Activated CD8-positive, alpha-beta T cell treated with anti-CD3 and anti-CD28 coated beads for 36 hours (primary cell): ENCODE results near the gene DPH6. TPM values are rescaled to one million over a fixed set of nuclear protein-coding genes. Genes with fewer than 3 reads are reported as not detected.
"Not testable (repeated sequence)": the region's sequence is repeated elsewhere in the genome, so short reads cannot be mapped to it uniquely, and the experiment has no call there.

ENCODE experiments used
- ATAC-seq: fragments of 200-7000 bp; cut with Tn5 transposase; one replicate; pipeline ENCODE4 v1.10.0; 2021; ENCODE audit warnings: mild to moderate bottlenecking, moderate library complexity
- CTCF ChIA-PET: fragments of 350-600 bp; sonication (Branson Sonifier 250); formaldehyde crosslinking; loops from one replicate; lab custom pipeline; 2021; ENCODE audit warnings: antibody characterized with exemption; lab: Charles Lee
- POLR2A ChIA-PET: fragments of 350-600 bp; sonication (Branson Sonifier 250); formaldehyde crosslinking; loops from one replicate; lab custom pipeline; 2021; ENCODE audit warnings: antibody characterized with exemption; lab: Charles Lee
- DNase-seq: peaks from one replicate; pipeline ENCODE4 v3.0.0-alpha.2; 2020
- H3K27ac Mint-ChIP-seq: one replicate; pipeline ENCODE4 v1.8.0; 2021; ENCODE audit warnings: mild to moderate bottlenecking, mixed read lengths
- H3K27me3 Mint-ChIP-seq: one replicate; pipeline ENCODE4 v1.8.0; 2021; ENCODE audit warnings: mixed read lengths
- H3K36me3 Mint-ChIP-seq: one replicate; pipeline ENCODE4 v1.8.0; 2021; ENCODE audit warnings: low read depth, mixed read lengths
- H3K4me1 Mint-ChIP-seq: one replicate; pipeline ENCODE4 v1.8.0; 2021; ENCODE audit warnings: low read depth, mixed read lengths
- H3K4me3 Mint-ChIP-seq: one replicate; pipeline ENCODE4 v1.8.0; 2021; ENCODE audit warnings: mild to moderate bottlenecking, moderate library complexity, mixed read lengths
- H3K9me3 Mint-ChIP-seq: one replicate; pipeline ENCODE4 v1.8.0; 2021; ENCODE audit warnings: mixed read lengths
- CTCF ChIP-seq: fragments of 200-600 bp; IDR thresholded peaks from one replicate; pipeline ENCODE4 v1.8.0; 2022; ENCODE audit warnings: antibody characterized with exemption, mild to moderate bottlenecking
- intact Hi-C: fragments of 100-400 bp; cut with micrococcal nuclease; formaldehyde crosslinking; loops from one replicate; pipeline ENCODE4 v1.10.0; 2022
- total RNA-seq, 2 experiments: library from RNA; stranded (reverse); gene quantifications; one replicate each; pipeline ENCODE4 v1.2.3, GENCODE V29; 2021

The DPH6 gene
- total RNA-seq, 2 experiments from 2014 or later: 12.0 to 12.9 TPM

GRCh38 chr15:35397027-35397426 is 148.9 kb downstream of the DPH6 start:
- intact Hi-C loops: no loop called here
- no peak for ATAC-seq
- ChIA-PET CTCF (interaction anchor here (1.7 kb wide), 1 partner anchor 47 kb away, joined by 5 read pairs; no protein-coding TSS in a partner anchor), POLR2A (no interaction called here)
- no peak for TF ChIP-seq CTCF
- H3K4me1 Mint-ChIP-seq: no peaks in the 10 kb centered on the region
- H3K9me3 Mint-ChIP-seq: peaks cover 2% of the 10 kb centered on the region
- H3K27me3 Mint-ChIP-seq: no peaks in the 10 kb centered on the region
- H3K27ac Mint-ChIP-seq: no peak overlapping the region
- H3K36me3 Mint-ChIP-seq: peaks cover 8% of the 10 kb centered on the region
- no peak for DNase-seq
- H3K4me3 Mint-ChIP-seq: no peak overlapping the region

GRCh38 chr15:35394416-35394815 is 151.5 kb downstream of the DPH6 start:
- Mint-ChIP-seq H3K9me3 (peaks cover 3% of the 10 kb centered on the region), H3K27ac (no peak overlapping the region), H3K4me3 (no peak overlapping the region), H3K4me1 (no peaks in the 10 kb centered on the region), H3K27me3 (no peaks in the 10 kb centered on the region), H3K36me3 (peaks cover 6% of the 10 kb centered on the region)
- ChIA-PET POLR2A (no interaction called here), CTCF (no interaction called here)
- ATAC-seq: no peak
- intact Hi-C loops: no loop called here
- DNase-seq: no peak
- TF ChIP-seq CTCF: no peak

- DNase-seq: no peak
- Mint-ChIP-seq H3K27me3 (no peaks in the 10 kb centered on the region), H3K36me3 (peaks cover 6% of the 10 kb centered on the region), H3K27ac (no peak overlapping the region), H3K4me1 (no peaks in the 10 kb centered on the region), H3K4me3 (no peak overlapping the region), H3K9me3 (peaks cover 7% of the 10 kb centered on the region)
- ChIA-PET CTCF (no interaction called here), POLR2A (no interaction called here)
- intact Hi-C loops: no loop called here
- TF ChIP-seq CTCF: no peak
- no peak for ATAC-seq
Measured at GRCh38 chr15:35393398-35393797, 152.6 kb downstream of the DPH6 start.

GRCh38 chr15:35391408-35391984 is 154.5 kb downstream of the DPH6 start:
- H3K27ac Mint-ChIP-seq, H3K4me1 Mint-ChIP-seq, CTCF ChIA-PET, H3K27me3 Mint-ChIP-seq, H3K9me3 Mint-ChIP-seq, DNase-seq, H3K36me3 Mint-ChIP-seq, H3K4me3 Mint-ChIP-seq, POLR2A ChIA-PET, ATAC-seq, intact Hi-C loops: not testable (repeated sequence)

- no peak for TF ChIP-seq CTCF
- ATAC-seq: no peak
- Mint-ChIP-seq H3K4me3 (no peak overlapping the region), H3K27me3 (no peaks in the 10 kb centered on the region), H3K36me3 (peaks cover 18% of the 10 kb centered on the region), H3K27ac (no peak overlapping the region), H3K4me1 (no peaks in the 10 kb centered on the region), H3K9me3 (peaks cover 8% of the 10 kb centered on the region)
- POLR2A ChIA-PET: no interaction called here
- intact Hi-C loops: no loop called here
- CTCF ChIA-PET: no interaction called here
- DNase-seq: no peak
Measured at GRCh38 chr15:35383506-35383905, 162.5 kb downstream of the DPH6 start.
